Measurements from ENCODE around the gene TWNK. TPM values are rescaled to one million over a fixed set of nuclear protein-coding genes. Genes with fewer than 3 reads are reported as not detected.

The TWNK gene
- total and polyA plus RNA-seq, 2 of the 4 experiments (the other 2 are of a cell fraction), result 7.7 to 8.8 TPM

- no peak overlapping the region for H4K91ac ChIP-seq (ENCODE audit: insufficient read depth, low read depth, low read length)
- TF ChIP-seq BHLHE40 (IDR thresholded peaks at IDR 0.05; ENCODE audit: low read depth, low read length) (no peak), MAFK (IDR thresholded peaks at IDR 0.05; ENCODE audit: low read depth, low read length) (no peak), ELK1 (IDR thresholded peaks at IDR 0.05; ENCODE audit: borderline replicate concordance, low read depth, low read length) (no peak), CEBPB (IDR thresholded peaks at IDR 0.05; ENCODE audit: low read depth, low read length) (no peak), RCOR1 (IDR thresholded peaks at IDR 0.05; ENCODE audit: insufficient replicate concordance, low read length) (no peak), POLR2A (IDR thresholded peaks at IDR 0.05; ENCODE audit: low read depth, low read length) (no peak), SMC3 (IDR thresholded peaks at IDR 0.05; ENCODE audit: low read depth, low read length) (no peak), USF2 (IDR thresholded peaks at IDR 0.05; ENCODE audit: low read depth, low read length) (no peak), NFE2L2 (IDR thresholded peaks at IDR 0.05; ENCODE audit: low read depth, low read length) (no peak), FOS (IDR thresholded peaks at IDR 0.05; ENCODE audit: low read depth, low read length) (no peak), MXI1 (IDR thresholded peaks at IDR 0.05; ENCODE audit: borderline replicate concordance, low read depth, low read length) (no peak), CHD1 (IDR thresholded peaks at IDR 0.05; ENCODE audit: low read depth, low read length) (no peak), CTCF (conservative IDR thresholded peaks at IDR 0.05; ENCODE audit: low read depth, low read length) (no peak), RAD21 (IDR thresholded peaks at IDR 0.05; ENCODE audit: low read length) (no peak)
- H4K8ac ChIP-seq (ENCODE audit: low read depth in 2 of 2, low read length in 2 of 2), result no peak overlapping the region
- H3K4ac ChIP-seq (ENCODE audit: low read depth, low read length), result no peak overlapping the region
- dilution Hi-C loops (cut with HindIII; ENCODE audit: low sequenced_read_pairs, unreplicated experiment), result no loop called here
- peaks cover 36% of the 10 kb centered on the region for H4K20me1 ChIP-seq (ENCODE audit: insufficient read depth, low read length)
- no peak for DNase-seq
- H2BK5ac ChIP-seq (ENCODE audit: low read depth, low read length, poor library complexity, severe bottlenecking), result no peak overlapping the region
- no peak overlapping the region for H3K4me3 ChIP-seq (ENCODE audit: insufficient read depth, low read depth, low read length)
- H3K9me3 ChIP-seq (ENCODE audit: control insufficient read depth, insufficient read depth, low read length), result no peaks in the 10 kb centered on the region
- intact Hi-C loops (cut with micrococcal nuclease), result no loop called here
- no peak overlapping the region for H2BK120ac ChIP-seq (ENCODE audit: low read depth, low read length)
- no peak overlapping the region for H3K27ac ChIP-seq (ENCODE audit: insufficient read depth, low read length)
- H2BK15ac ChIP-seq (ENCODE audit: low read depth, low read length), result no peak overlapping the region
- H3K36me3 ChIP-seq (ENCODE audit: control insufficient read depth, insufficient read depth, low read length), result peaks cover 49% of the 10 kb centered on the region
- H3K14ac ChIP-seq (replicated peaks; ENCODE audit: low read depth, low read length), result no peak overlapping the region
- ATAC-seq (ENCODE audit: low read depth), result no peak
- H2AK5ac ChIP-seq (ENCODE audit: low read depth, low read length), result no peak overlapping the region
- H3K18ac ChIP-seq (ENCODE audit: low read depth, low read length), result no peak overlapping the region
- ChIA-PET CTCF (no interaction called here), POLR2A (ENCODE audit: unreplicated experiment) (no interaction called here)
- no peak overlapping the region for H3K23ac ChIP-seq (ENCODE audit: low read depth, low read length)
- H3K56ac ChIP-seq (ENCODE audit: extremely low read depth, insufficient read depth, low read length), result no peak overlapping the region
- H3K9ac ChIP-seq (ENCODE audit: low read depth, low read length), result no peak overlapping the region
- 80% methylated on average over 5 of the region's 7 CpGs; no CpG with 5 or more reads in 1 of the 2 experiments for WGBS, 2 experiments (ENCODE audit: extremely low coverage in 2 of 2, insufficient read length in 1 of 2)
- BruUV-seq (replicated peaks), result no TSS peak
- peaks cover 2% of the 10 kb centered on the region; the same call in 1 of the 2 replicates for H3K9me1 ChIP-seq (ENCODE audit: insufficient read depth, low read length)
- no peak overlapping the region for H2BK20ac ChIP-seq (ENCODE audit: low read depth, low read length)
- peaks cover 2% of the 10 kb centered on the region for H3K4me1 ChIP-seq (ENCODE audit: control insufficient read depth, insufficient read depth, low read length)
- in situ Hi-C loops (cut with MboI; ENCODE audit: low sequenced_read_pairs), result no loop called here
- H3K79me1 ChIP-seq (ENCODE audit: low read depth in 1 of 2, low read length in 2 of 2), result peaks cover 21 to 59% of the 10 kb centered on the region in 2 experiments; a peak in 3 of 4 replicates
- no peak overlapping the region for H3K4me2 ChIP-seq (ENCODE audit: low read depth, low read length)
- no peaks in the 10 kb centered on the region for H3K27me3 ChIP-seq (ENCODE audit: control insufficient read depth, insufficient read depth, low read length)
- H2AK9ac ChIP-seq (replicated peaks; ENCODE audit: low read depth, low read length, poor library complexity), result no peak overlapping the region
- H2AFZ ChIP-seq (replicated peaks; ENCODE audit: low read length, poor library complexity), result no peak overlapping the region
- H4K5ac ChIP-seq (ENCODE audit: low read depth, low read length), result no peak overlapping the region
These were observed 49.4 kb downstream of the TWNK start for GRCh38 chr10:101036726-101037125.
